DLD1 (cell line): ENCODE data around the gene RAB6B.
"Not testable (repeated sequence)": the region's sequence is repeated elsewhere in the genome, so short reads cannot be mapped to it uniquely, and the experiment has no call there.

Source experiments
- in situ Hi-C: cut with HindIII; loops from 2 replicates; pipeline ENCODE4 v1.10.0; 2017; ENCODE audit warnings: low sequenced_read_pairs

RAB6B gene

GRCh38 chr3:133821767-133822638 is 73.7 kb downstream of the RAB6B start:
- in situ Hi-C loops, result loop anchor here (5.0 kb wide), 1 partner anchor 50 kb away; no protein-coding TSS in a partner anchor

GRCh38 chr3:133820889-133821675 is 74.6 kb downstream of the RAB6B start:
- in situ Hi-C loops, result loop anchor here (5.0 kb wide), 1 partner anchor 51 kb away; no protein-coding TSS in a partner anchor

- in situ Hi-C loops, result loop anchor here (5.0 kb wide), 1 partner anchor 52 kb away; no protein-coding TSS in a partner anchor
Measured at GRCh38 chr3:133820129-133820528, 75.6 kb downstream of the RAB6B start.

GRCh38 chr3:133815386-133815785 is 80.3 kb downstream of the RAB6B start:
- in situ Hi-C loops, result no loop called here

GRCh38 chr3:133812872-133813271 is 82.8 kb downstream of the RAB6B start:
- in situ Hi-C loops, result no loop called here

- in situ Hi-C loops, result no loop called here
Measured at GRCh38 chr3:133805702-133806475, 89.8 kb downstream of the RAB6B start, which contains the start of gene SRPRB. Gene SRPRB, plus strand, starts transcription at chr3:133805815. Its CDS starts 34 bp downstream, at chr3:133805849.

GRCh38 chr3:133805384-133805701 is 90.3 kb downstream of the RAB6B start:
- in situ Hi-C loops, result no loop called here

GRCh38 chr3:133804896-133805295 is 90.8 kb downstream of the RAB6B start:
- in situ Hi-C loops, result no loop called here

- in situ Hi-C loops, result no loop called here
Measured at GRCh38 chr3:133803469-133803868, 92.2 kb downstream of the RAB6B start.

GRCh38 chr3:133799794-133800585 is 95.7 kb downstream of the RAB6B start:
- in situ Hi-C loops, result no loop called here

- in situ Hi-C loops, result no loop called here
Measured at GRCh38 chr3:133797396-133798105, 98.1 kb downstream of the RAB6B start.

GRCh38 chr3:133792171-133792763 is 103.4 kb downstream of the RAB6B start:
- in situ Hi-C loops, result no loop called here

- in situ Hi-C loops, result no loop called here
Measured at GRCh38 chr3:133788024-133788423, 107.7 kb downstream of the RAB6B start.

- in situ Hi-C loops, result no loop called here
Measured at GRCh38 chr3:133783762-133784161, 111.9 kb downstream of the RAB6B start.

- in situ Hi-C loops, result no loop called here
Measured at GRCh38 chr3:133782454-133782853, 113.2 kb downstream of the RAB6B start.

GRCh38 chr3:133781570-133781969 is 114.1 kb downstream of the RAB6B start:
- in situ Hi-C loops, result no loop called here

- in situ Hi-C loops, result not testable (repeated sequence)
Measured at GRCh38 chr3:133780756-133781155, 114.9 kb downstream of the RAB6B start.

GRCh38 chr3:133779626-133780203 is 116.0 kb downstream of the RAB6B start:
- in situ Hi-C loops, result no loop called here
